ENCODE data around the gene CRYGD. TPM values are rescaled to one million over a fixed set of nuclear protein-coding genes. Genes with fewer than 3 reads are reported as not detected.

CRYGD gene
- total RNA-seq, 4 donors from 2014 or later = not detected

GRCh38 chr2:208136716-208137094 lies 12.4 kb upstream of the CRYGD start:
- Histone ChIP-seq H3K4me1 (no peaks in the 10 kb centered on the region), H3K27ac (no peak overlapping the region), H3K36me3 (no peaks in the 10 kb centered on the region), H3K4me3 (replicated peaks in 1 of 3) (no peak overlapping the region), H3K9me3 (no peaks in the 10 kb centered on the region), H3K27me3 (no peaks in the 10 kb centered on the region)
- intact Hi-C loops (cut with DNase I) = no loop called here
- WGBS, 2 donors = 92 to 95% methylated on average over 2 of the region's 2 CpGs
- no peak for DNase-seq
- no peak for TF ChIP-seq POLR2A (IDR thresholded peaks at IDR 0.05)
- TF ChIP-seq CTCF (IDR thresholded peaks at IDR 0.05) = no peak

- intact Hi-C loops (cut with DNase I) = no loop called here
- Histone ChIP-seq H3K27me3 (no peaks in the 10 kb centered on the region), H3K9me3 (no peaks in the 10 kb centered on the region), H3K36me3 (no peaks in the 10 kb centered on the region), H3K27ac (no peak overlapping the region), H3K4me1 (no peaks in the 10 kb centered on the region), H3K4me3 (replicated peaks in 1 of 3) (no peak overlapping the region)
- no peak for DNase-seq
- 87% methylated on average over 11 of the region's 11 CpGs for WGBS, 2 donors
- no peak for TF ChIP-seq CTCF (IDR thresholded peaks at IDR 0.05)
- no peak for TF ChIP-seq POLR2A (IDR thresholded peaks at IDR 0.05)
Measured at GRCh38 chr2:208135794-208136715, 11.7 kb upstream of the CRYGD start.

GRCh38 chr2:208134928-208135586 lies 10.7 kb upstream of the CRYGD start:
- TF ChIP-seq CTCF (IDR thresholded peaks at IDR 0.05) = no peak
- intact Hi-C loops (cut with DNase I) = no loop called here
- H3K27ac ChIP-seq = no peak overlapping the region
- no peaks in the 10 kb centered on the region for H3K36me3 ChIP-seq
- no peak overlapping the region for H3K4me3 ChIP-seq (replicated peaks in 1 of 3)
- H3K4me1 ChIP-seq = no peaks in the 10 kb centered on the region
- H3K9me3 ChIP-seq = no peaks in the 10 kb centered on the region
- H3K27me3 ChIP-seq = no peaks in the 10 kb centered on the region
- 48 to 53% methylated on average over 7 of the region's 8 CpGs for WGBS, 2 donors
- no peak for DNase-seq

GRCh38 chr2:208130712-208131110 lies 6.4 kb upstream of the CRYGD start:
- Histone ChIP-seq H3K27ac (no peak overlapping the region), H3K27me3 (no peaks in the 10 kb centered on the region)

More at GRCh38 chr2:208130712-208131110, 6.4 kb upstream of the CRYGD start:
- Histone ChIP-seq H3K4me3 (replicated peaks in 1 of 3) (no peak overlapping the region), H3K4me1 (no peaks in the 10 kb centered on the region), H3K9me3 (no peaks in the 10 kb centered on the region), H3K36me3 (no peaks in the 10 kb centered on the region)
- no peak for TF ChIP-seq POLR2A (IDR thresholded peaks at IDR 0.05)
- TF ChIP-seq CTCF (IDR thresholded peaks at IDR 0.05) = no peak
- no peak for DNase-seq
- intact Hi-C loops (cut with DNase I) = no loop called here
- 81 to 86% methylated on average over 6 of the region's 6 CpGs for WGBS, 2 donors

Measured in thyroid gland (tissue), 4 donors.